Keratinocyte (primary cell): ENCODE measurements around the gene TRIM54. TPM values are rescaled to one million over a fixed set of nuclear protein-coding genes. Genes with fewer than 3 reads are reported as not detected.

Experiments
- DNase-seq: peaks from one replicate; pipeline ENCODE4 v3.0.0-alpha.2; 2011; ENCODE audit warnings: low read depth, missing footprints, low spot score
- FAIRE-seq: peaks from 2 replicates; lab custom pipeline; 2011; peaks lifted over from hg19 to GRCh38; lab: Jason Lieb, UNC
- H2AFZ ChIP-seq: 2 replicates; pipeline ENCODE4 v1.6.0; 2012; ENCODE audit warnings: low read length, control low read depth, inconsistent platforms; ENCODE audit not compliant: control insufficient read depth
- H3K27ac ChIP-seq: 2 replicates; pipeline ENCODE4 v1.5.1; 2011; ENCODE audit warnings: low read length; ENCODE audit not compliant: control insufficient read depth, insufficient read depth
- H3K27me3 ChIP-seq: 3 replicates; pipeline ENCODE4 v1.6.0; 2011; ENCODE audit warnings: low read length; ENCODE audit not compliant: control insufficient read depth, insufficient read depth; ENCODE audit errors: extremely low read depth
- H3K36me3 ChIP-seq, 2 experiments: 2 replicates in 1 of 2; 3 replicates in 1 of 2; pipeline ENCODE4 v1.5.1; 2011; ENCODE audit warnings: low read length in 2 of 2, mild to moderate bottlenecking in 1 of 2; ENCODE audit not compliant: control insufficient read depth in 2 of 2, insufficient read depth in 2 of 2; ENCODE audit errors: extremely low read depth in 1 of 2
- H3K4me1 ChIP-seq: 3 replicates; pipeline ENCODE4 v1.5.1; 2011; ENCODE audit warnings: low read length; ENCODE audit not compliant: control insufficient read depth, insufficient read depth; ENCODE audit errors: extremely low read depth
- H3K4me2 ChIP-seq: 3 replicates; pipeline ENCODE4 v1.6.0; 2011; ENCODE audit warnings: low read depth, low read length; ENCODE audit not compliant: control insufficient read depth, insufficient read depth; ENCODE audit errors: extremely low read depth
- H3K4me3 ChIP-seq, 3 experiments: fragments of 200-600 bp in 1 of 3; sonication (generic) in 1 of 3; 2 replicates in 2 of 3; 3 replicates in 1 of 3; pipeline ENCODE4 v1.5.1; 2011 to 2016; ENCODE audit warnings: low read length in 3 of 3, mild to moderate bottlenecking in 3 of 3, control low read depth in 2 of 3, inconsistent platforms in 1 of 3, low read depth in 1 of 3, mixed read lengths in 1 of 3, mixed run types in 1 of 3, moderate library complexity in 1 of 3; ENCODE audit not compliant: control insufficient read depth in 2 of 3, insufficient read depth in 2 of 3; ENCODE audit errors: extremely low read depth in 1 of 3
- H3K79me2 ChIP-seq: 2 replicates; pipeline ENCODE4 v1.6.0; 2012; ENCODE audit warnings: low read length; ENCODE audit not compliant: control insufficient read depth, insufficient read depth
- H3K9ac ChIP-seq: 3 replicates; pipeline ENCODE4 v1.6.0; 2011; ENCODE audit warnings: low read length; ENCODE audit not compliant: control insufficient read depth, insufficient read depth; ENCODE audit errors: extremely low read depth
- H3K9me1 ChIP-seq: 3 replicates; pipeline ENCODE4 v1.6.0; 2011; ENCODE audit warnings: low read length; ENCODE audit not compliant: control insufficient read depth, insufficient read depth; ENCODE audit errors: extremely low read depth
- H3K9me3 ChIP-seq: 2 replicates; pipeline ENCODE4 v1.5.1; 2012; ENCODE audit warnings: low read depth, low read length; ENCODE audit not compliant: control insufficient read depth
- H4K20me1 ChIP-seq: 3 replicates; pipeline ENCODE4 v1.6.0; 2011; ENCODE audit warnings: low read length; ENCODE audit not compliant: control insufficient read depth, insufficient read depth; ENCODE audit errors: extremely low read depth
- EZH2 ChIP-seq: IDR thresholded peaks from one replicate; pipeline ENCODE4 v1.6.1; 2012; ENCODE audit warnings: inconsistent platforms, mild to moderate bottlenecking, low read length, moderate library complexity
- dilution Hi-C: fragments of 300-500 bp; cut with MboI; formaldehyde crosslinking; loops from one replicate; pipeline ENCODE4 v1.7.0; 2020; ENCODE audit warnings: low sequenced_read_pairs; ENCODE audit not compliant: extremely low pct_ligation_motif_present
- polyA plus RNA-seq, 5 experiments: library from polyadenylated mRNA; depleted of rRNA in 3 of 5; stranded (reverse) in 3 of 5; stranded (forward) in 1 of 5; unstranded in 1 of 5; fragments of >200 nt; gene quantifications; 1 replicate in 1 of 5; 2 replicates in 3 of 5; 3 replicates in 1 of 5; pipeline versions ENCODE4 v1.2.1 to v1.2.3, GENCODE V29; 2011 to 2012; ENCODE audit warnings: missing spikeins in 2 of 5, low read depth in 1 of 5, low replicate concordance in 1 of 5
- TF ChIP-seq, protein P1 (sequence below), 3 experiments: IDR thresholded peaks in 1 of 3; conservative IDR thresholded peaks in 1 of 3; optimal IDR thresholded peaks in 1 of 3; 2 replicates in 2 of 3; 3 replicates in 1 of 3; pipeline versions ENCODE3 to v1.5.1; 2011; ENCODE audit warnings: low read length in 3 of 3, mild to moderate bottlenecking in 3 of 3, moderate library complexity in 2 of 3, control low read depth in 1 of 3, inconsistent platforms in 1 of 3; ENCODE audit not compliant: insufficient read depth in 2 of 3; ENCODE audit errors: extremely low read depth in 1 of 3

The TRIM54 gene
- polyA plus RNA-seq, 1 donor (not counting 4 experiments of a cell fraction or from before 2014, with no cell fraction given) = not detected

DNA sequence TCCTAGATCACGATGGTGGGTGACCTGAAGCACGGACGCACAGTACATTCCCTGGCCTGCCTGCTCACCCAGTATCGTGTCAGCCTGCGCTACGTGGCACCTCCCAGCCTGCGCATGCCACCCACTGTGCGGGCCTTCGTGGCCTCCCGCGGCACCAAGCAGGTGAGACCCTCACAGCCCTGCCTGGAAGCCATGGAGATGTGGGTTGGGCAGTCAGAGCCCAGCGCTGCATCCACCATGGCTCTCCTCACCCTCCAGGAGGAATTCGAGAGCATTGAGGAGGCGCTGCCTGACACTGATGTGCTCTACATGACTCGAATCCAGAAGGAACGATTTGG lies 39.6 kb upstream of the TRIM54 start:
- no peaks in the 10 kb centered on the region for H3K4me1 ChIP-seq
- no peak for DNase-seq
- no peaks in the 10 kb centered on the region for H3K9me3 ChIP-seq
- H3K79me2 ChIP-seq = no peaks in the 10 kb centered on the region
- no peaks in the 10 kb centered on the region for H3K27me3 ChIP-seq
- dilution Hi-C loops = no loop called here
- H3K4me2 ChIP-seq = no peak overlapping the region
- peaks cover 37 to 64% of the 10 kb centered on the region in 2 experiments for H3K36me3 ChIP-seq
- no peaks in the 10 kb centered on the region for H4K20me1 ChIP-seq
- no peak overlapping the region for H3K27ac ChIP-seq
- no peaks in the 10 kb centered on the region for H3K9me1 ChIP-seq
- H3K9ac ChIP-seq = no peak overlapping the region
- FAIRE-seq = no peak
- H2AFZ ChIP-seq = no peak overlapping the region
- TF ChIP-seq EZH2 = no peak
- TF ChIP-seq, protein P1, sequence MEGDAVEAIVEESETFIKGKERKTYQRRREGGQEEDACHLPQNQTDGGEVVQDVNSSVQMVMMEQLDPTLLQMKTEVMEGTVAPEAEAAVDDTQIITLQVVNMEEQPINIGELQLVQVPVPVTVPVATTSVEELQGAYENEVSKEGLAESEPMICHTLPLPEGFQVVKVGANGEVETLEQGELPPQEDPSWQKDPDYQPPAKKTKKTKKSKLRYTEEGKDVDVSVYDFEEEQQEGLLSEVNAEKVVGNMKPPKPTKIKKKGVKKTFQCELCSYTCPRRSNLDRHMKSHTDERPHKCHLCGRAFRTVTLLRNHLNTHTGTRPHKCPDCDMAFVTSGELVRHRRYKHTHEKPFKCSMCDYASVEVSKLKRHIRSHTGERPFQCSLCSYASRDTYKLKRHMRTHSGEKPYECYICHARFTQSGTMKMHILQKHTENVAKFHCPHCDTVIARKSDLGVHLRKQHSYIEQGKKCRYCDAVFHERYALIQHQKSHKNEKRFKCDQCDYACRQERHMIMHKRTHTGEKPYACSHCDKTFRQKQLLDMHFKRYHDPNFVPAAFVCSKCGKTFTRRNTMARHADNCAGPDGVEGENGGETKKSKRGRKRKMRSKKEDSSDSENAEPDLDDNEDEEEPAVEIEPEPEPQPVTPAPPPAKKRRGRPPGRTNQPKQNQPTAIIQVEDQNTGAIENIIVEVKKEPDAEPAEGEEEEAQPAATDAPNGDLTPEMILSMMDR (optimal IDR thresholded peaks at IDR 0.05 in 1 of 3, IDR thresholded peaks at IDR 0.05 in 1 of 3, conservative IDR thresholded peaks at IDR 0.05 in 1 of 3; ENCODE audit: extremely low read depth in 1 of 3, insufficient read depth in 2 of 3, low read length in 3 of 3) = no peak
- H3K4me3 ChIP-seq = no peak overlapping the region

DNA sequence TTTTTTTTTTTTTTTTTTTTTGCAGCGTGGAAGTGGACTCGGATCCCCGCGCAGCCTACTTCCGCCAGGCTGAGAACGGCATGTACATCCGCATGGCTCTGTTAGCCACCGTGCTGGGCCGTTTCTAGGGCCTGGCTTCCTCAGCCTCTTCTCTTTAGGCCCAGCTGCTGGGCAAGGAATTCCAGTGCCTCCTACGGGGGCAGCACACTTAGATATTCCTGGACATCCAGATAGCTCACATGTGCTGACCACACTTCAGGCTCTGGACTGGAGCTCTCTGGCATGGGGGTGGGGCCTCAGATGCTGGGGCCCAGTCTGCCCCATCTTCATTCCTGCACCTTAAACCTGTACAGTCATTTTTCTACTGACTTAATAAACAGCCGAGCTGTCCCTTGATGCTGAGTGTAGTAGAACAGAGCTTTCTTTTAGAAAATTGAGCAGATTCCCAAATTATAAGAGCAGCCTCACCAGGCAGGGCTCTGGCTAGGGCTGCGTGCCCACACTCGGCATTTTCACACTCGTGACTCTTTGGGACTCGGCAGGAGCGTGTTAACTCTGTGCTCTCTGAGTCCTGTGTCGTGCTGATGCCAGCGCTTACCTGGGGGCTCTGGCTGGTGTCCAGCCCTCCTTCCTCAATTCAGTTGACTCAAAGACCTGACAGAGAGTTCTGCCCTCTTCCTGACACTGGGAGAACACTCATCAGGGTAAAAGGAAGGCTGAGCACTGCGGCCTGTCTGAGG lies 38.7 kb upstream of the TRIM54 start:
- no peaks in the 10 kb centered on the region for H3K9me3 ChIP-seq
- H3K4me2 ChIP-seq = no peak overlapping the region
- H3K4me3 ChIP-seq = no peak overlapping the region
- H4K20me1 ChIP-seq = no peaks in the 10 kb centered on the region
- H3K27ac ChIP-seq = no peak overlapping the region
- DNase-seq (no peak), FAIRE-seq (no peak)
- H3K27me3 ChIP-seq = no peaks in the 10 kb centered on the region
- H3K4me1 ChIP-seq = no peaks in the 10 kb centered on the region
- no peaks in the 10 kb centered on the region for H3K79me2 ChIP-seq
- dilution Hi-C loops = no loop called here
- H3K9ac ChIP-seq = no peak overlapping the region
- no peak for TF ChIP-seq EZH2
- TF ChIP-seq, protein P1 (optimal IDR thresholded peaks at IDR 0.05 in 1 of 3, IDR thresholded peaks at IDR 0.05 in 1 of 3, conservative IDR thresholded peaks at IDR 0.05 in 1 of 3; ENCODE audit: extremely low read depth in 1 of 3, insufficient read depth in 2 of 3, low read length in 3 of 3) = no peak
- H2AFZ ChIP-seq = no peak overlapping the region
- no peaks in the 10 kb centered on the region for H3K9me1 ChIP-seq
- H3K36me3 ChIP-seq = peaks cover 29 to 57% of the 10 kb centered on the region in 2 experiments
